Calu3 (cell line): ENCODE data around the gene FIZ1. TPM values are rescaled to one million over a fixed set of nuclear protein-coding genes. Genes with fewer than 3 reads are reported as not detected.

Experiments
- BruUV-seq: library from RNA; stranded (reverse); fragments of 400-500 nt; replicated peaks from 2 replicates; lab custom pipeline; 2021; lab: Mats Ljungman, UMichigan
- CTCF ChIA-PET: fragments of 300-600 bp; sonication (Branson Sonifier 250); formaldehyde crosslinking; loops from one replicate; lab custom pipeline; 2022; ENCODE audit warnings: antibody characterized with exemption; lab: Charles Lee
- DNase-seq: peaks from one replicate; pipeline ENCODE4 v3.0.0; 2022
- H3K27ac Mint-ChIP-seq: one replicate; pipeline ENCODE4 v1.8.0; 2022; ENCODE audit warnings: mixed read lengths; ENCODE audit not compliant: unreplicated experiment
- H3K27me3 Mint-ChIP-seq: one replicate; pipeline ENCODE4 v1.8.0; 2022; ENCODE audit warnings: mixed read lengths; ENCODE audit not compliant: unreplicated experiment
- H3K36me3 Mint-ChIP-seq: one replicate; pipeline ENCODE4 v1.8.0; 2022; ENCODE audit warnings: mild to moderate bottlenecking, moderate library complexity, mixed read lengths; ENCODE audit not compliant: insufficient read depth, unreplicated experiment
- H3K4me1 Mint-ChIP-seq: one replicate; pipeline ENCODE4 v1.8.0; 2022; ENCODE audit warnings: mild to moderate bottlenecking, low read depth, mixed read lengths; ENCODE audit not compliant: unreplicated experiment
- H3K4me3 Mint-ChIP-seq: one replicate; pipeline ENCODE4 v1.8.0; 2022; ENCODE audit warnings: mild to moderate bottlenecking, low read depth, moderate library complexity, mixed read lengths; ENCODE audit not compliant: unreplicated experiment
- H3K9me3 Mint-ChIP-seq: one replicate; pipeline ENCODE4 v1.8.0; 2022; ENCODE audit warnings: low read depth, mixed read lengths; ENCODE audit not compliant: unreplicated experiment
- CTCF ChIP-seq: fragments of 200-600 bp; IDR thresholded peaks from one replicate; pipeline ENCODE4 v1.8.0; 2022; ENCODE audit warnings: antibody characterized with exemption; ENCODE audit not compliant: unreplicated experiment
- intact Hi-C: fragments of 100-400 bp; cut with micrococcal nuclease; formaldehyde crosslinking; loops from one replicate; pipeline ENCODE4 v1.10.0; 2022; ENCODE audit not compliant: unreplicated experiment
- total RNA-seq: library from RNA; stranded (reverse); gene quantifications from 2 replicates; pipeline ENCODE4 v1.2.3, GENCODE V29; 2022

FIZ1 gene
- total RNA-seq, 1 experiment from 2014 or later = 18.6 TPM

GRCh38 chr19:55643887-55644176 is 44.5 kb upstream of the FIZ1 start:
- DNase-seq = no peak
- Mint-ChIP-seq H3K27me3 (no peaks in the 10 kb centered on the region), H3K4me1 (peaks cover 34% of the 10 kb centered on the region), H3K4me3 (peak overlapping the region; percentile 92), H3K36me3 (peaks cover 85% of the 10 kb centered on the region), H3K27ac (peak overlapping the region; percentile 73), H3K9me3 (no peaks in the 10 kb centered on the region)
- intact Hi-C loops = no loop called here
- TF ChIP-seq CTCF = no peak
- no TSS peak for BruUV-seq
- CTCF ChIA-PET = no interaction called here

DNA sequence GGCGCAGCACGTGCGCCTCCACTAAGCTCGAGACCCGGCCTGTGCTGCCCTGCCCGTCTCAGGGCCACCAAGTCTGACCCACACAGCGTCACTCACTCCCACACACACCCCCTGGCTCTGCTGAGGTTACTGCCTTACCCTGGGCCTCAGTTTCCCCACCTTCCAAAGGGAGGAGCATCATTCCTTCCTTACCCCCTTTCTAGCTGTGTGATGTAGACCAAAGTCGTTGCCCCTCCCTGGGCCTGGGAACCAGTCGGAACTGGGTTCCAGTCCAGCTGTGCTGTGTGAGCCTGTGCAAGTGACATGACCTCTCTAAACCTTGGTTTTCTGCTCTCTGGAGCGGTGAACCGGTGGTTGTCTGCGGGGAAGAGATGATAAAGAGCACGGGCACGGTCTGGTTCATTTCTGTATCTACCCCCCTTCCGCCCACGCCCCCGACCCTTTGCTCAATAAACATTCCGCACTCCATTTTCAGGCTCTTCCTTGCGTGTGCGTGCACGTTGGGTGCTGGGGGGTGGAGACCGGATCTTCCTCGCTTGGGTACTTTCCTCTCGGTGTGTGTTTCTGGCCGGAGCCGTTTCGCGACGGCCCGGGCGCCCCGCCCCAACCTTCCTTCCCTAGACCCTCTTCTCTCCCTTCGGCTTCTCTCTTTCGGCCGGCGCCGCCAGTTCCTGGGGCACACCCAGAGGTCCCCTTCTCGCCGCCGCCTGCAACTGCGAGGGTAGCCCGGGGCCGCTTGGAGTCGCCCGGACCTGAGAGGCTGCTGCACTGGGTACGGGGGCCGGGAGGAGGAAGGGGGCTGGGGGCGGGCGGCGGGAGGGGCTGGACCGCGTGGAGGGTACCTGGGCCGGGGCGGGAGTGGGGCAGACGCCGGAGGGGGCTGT is 43.9 kb upstream of the FIZ1 start, which contains the start of gene ZNF581:
Gene ZNF581 (plus strand): TSS at position 647 of the 884 bp plus-strand sequence. CDS start 923 bp downstream, outside the sequence.
- CTCF ChIA-PET = interaction anchor here (0.6 to 1.3 kb wide), 2 partner anchors 11 to 666 kb away, joined by 3 to 8 read pairs; partner anchors contain the start of gene U2AF2
- peak within 1 kb of the TSS; percentile 92 for H3K4me3 Mint-ChIP-seq

GRCh38 chr19:55642153-55643002 is 43.1 kb upstream of the FIZ1 start:
- intact Hi-C loops = no loop called here
- Mint-ChIP-seq H3K4me3 (peak overlapping the region; percentile 92), H3K9me3 (no peaks in the 10 kb centered on the region), H3K36me3 (peaks cover 79% of the 10 kb centered on the region), H3K4me1 (peaks cover 41% of the 10 kb centered on the region), H3K27ac (peak overlapping the region; percentile 93), H3K27me3 (no peaks in the 10 kb centered on the region)
- CTCF ChIA-PET = interaction anchor here (0.6 to 1.3 kb wide), 2 partner anchors 12 to 667 kb away, joined by 3 to 8 read pairs; partner anchors contain the start of gene U2AF2
- DNase-seq = peak; percentile 42
- no peak for TF ChIP-seq CTCF
- BruUV-seq = TSS peak; percentile 26

More for the DNA sequence above, 43.9 kb upstream of the FIZ1 start, which contains the start of gene ZNF581:
- DNase-seq = peak; percentile 85
- peak within 1 kb of the TSS; percentile 73 for H3K27ac Mint-ChIP-seq
- peaks cover 79% of the 10 kb centered on the region for H3K36me3 Mint-ChIP-seq
- H3K9me3 Mint-ChIP-seq = no peaks in the 10 kb centered on the region
- TF ChIP-seq CTCF = no peak
- peaks cover 34% of the 10 kb centered on the region for H3K4me1 Mint-ChIP-seq
- BruUV-seq = no TSS peak
- H3K27me3 Mint-ChIP-seq = no peaks in the 10 kb centered on the region
- intact Hi-C loops = no loop called here

GRCh38 chr19:55641426-55642152 is 42.3 kb upstream of the FIZ1 start:
- no peak for DNase-seq
- BruUV-seq = no TSS peak
- no peak for TF ChIP-seq CTCF
- peaks cover 79% of the 10 kb centered on the region for H3K36me3 Mint-ChIP-seq
- CTCF ChIA-PET = no interaction called here
- no peaks in the 10 kb centered on the region for H3K27me3 Mint-ChIP-seq
- H3K9me3 Mint-ChIP-seq = no peaks in the 10 kb centered on the region
- peak overlapping the region; percentile 92 for H3K4me3 Mint-ChIP-seq
- intact Hi-C loops = no loop called here
- peaks cover 46% of the 10 kb centered on the region for H3K4me1 Mint-ChIP-seq
- peak overlapping the region; percentile 93 for H3K27ac Mint-ChIP-seq
